Measurements from ENCODE around the gene NAA25. TPM values are rescaled to one million over a fixed set of nuclear protein-coding genes. Genes with fewer than 3 reads are reported as not detected.

The NAA25 gene
- total and polyA plus RNA-seq, 4 donors = 19.6 to 40.5 (median 21.0) TPM

DNA sequence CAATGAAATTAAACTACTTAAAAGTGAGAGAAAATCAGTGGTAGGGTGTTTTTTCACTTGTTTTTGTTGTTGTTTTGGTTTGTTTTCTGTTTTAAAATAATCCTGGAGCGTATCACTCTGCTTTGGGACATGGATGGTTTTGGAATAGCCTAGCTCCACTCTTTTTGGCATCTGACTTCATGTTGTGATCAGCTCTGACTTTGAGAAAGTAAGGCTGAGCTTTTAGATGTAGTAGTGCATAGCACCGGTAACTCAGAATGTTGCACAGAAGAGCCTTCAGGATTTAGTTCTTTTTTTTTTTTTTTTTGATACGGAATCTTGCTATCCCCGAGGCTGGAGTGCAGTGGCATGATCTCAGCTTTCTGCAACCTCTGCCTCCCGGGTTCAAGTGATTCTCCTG, 24.8 kb upstream of the NAA25 start:
- Histone ChIP-seq H3K4me3 (ENCODE audit: low read depth, low read length) (no peak overlapping the region), H3K9me3 (ENCODE audit: control insufficient read depth, insufficient read depth, low read length) (no peaks in the 10 kb centered on the region), H3K4me1 (ENCODE audit: control insufficient read depth, insufficient read depth, low read length) (no peaks in the 10 kb centered on the region), H3K27ac (ENCODE audit: low read depth, low read length) (no peak overlapping the region), H3K36me3 (ENCODE audit: control insufficient read depth, insufficient read depth, low read length) (peaks cover 34% of the 10 kb centered on the region), H3K27me3 (ENCODE audit: control insufficient read depth, insufficient read depth, low read length) (no peaks in the 10 kb centered on the region)
- 100% methylated on average over 1 of the region's 5 CpGs for WGBS (ENCODE audit: insufficient coverage)
- DNase-seq (ENCODE audit: low read depth in 4 of 6, low spot score in 6 of 6) = no peak

GRCh38 chr12:112131686-112132085, 23.1 kb upstream of the NAA25 start:
- Histone ChIP-seq H3K27me3 (ENCODE audit: control insufficient read depth, insufficient read depth, low read length) (no peaks in the 10 kb centered on the region), H3K27ac (ENCODE audit: low read depth, low read length) (no peak overlapping the region), H3K4me1 (ENCODE audit: control insufficient read depth, insufficient read depth, low read length) (peaks cover 3% of the 10 kb centered on the region), H3K9me3 (ENCODE audit: control insufficient read depth, insufficient read depth, low read length) (no peaks in the 10 kb centered on the region), H3K4me3 (ENCODE audit: low read depth, low read length) (no peak overlapping the region), H3K36me3 (ENCODE audit: control insufficient read depth, insufficient read depth, low read length) (peaks cover 19% of the 10 kb centered on the region)
- no peak for DNase-seq (ENCODE audit: low read depth in 4 of 6, low spot score in 6 of 6)
- no CpG with 5 or more reads among the region's 1 CpG for WGBS (ENCODE audit: insufficient coverage)

DNA sequence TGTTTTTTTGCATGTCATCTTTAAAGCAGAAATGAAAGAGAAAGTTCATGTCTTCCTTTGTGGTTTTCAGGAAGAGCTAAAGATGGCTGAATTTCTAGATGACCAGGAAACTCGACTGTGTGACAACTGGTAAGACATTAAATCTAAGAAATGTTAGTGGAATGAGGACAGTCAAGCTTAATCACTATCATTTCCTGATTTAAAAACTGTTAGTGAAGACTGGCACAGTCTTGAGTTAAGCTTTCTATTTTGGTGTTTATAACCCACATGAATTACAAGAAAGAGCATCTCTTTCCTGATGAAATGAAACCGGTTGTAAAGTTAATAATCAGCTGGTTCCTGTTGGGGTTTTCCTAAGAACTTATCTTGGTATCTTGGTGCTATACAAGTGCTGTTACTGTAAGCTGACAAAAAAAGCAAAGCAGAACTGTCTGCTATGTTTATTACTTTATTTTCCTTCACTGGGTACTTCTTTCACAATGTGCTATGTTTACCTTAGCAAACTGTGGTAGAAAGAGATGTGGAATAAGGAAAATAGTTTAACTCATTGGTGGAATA, 21.9 kb upstream of the NAA25 start:
- Histone ChIP-seq H3K27ac (ENCODE audit: low read depth, low read length) (no peak overlapping the region), H3K9me3 (ENCODE audit: control insufficient read depth, insufficient read depth, low read length) (no peaks in the 10 kb centered on the region), H3K27me3 (ENCODE audit: control insufficient read depth, insufficient read depth, low read length) (no peaks in the 10 kb centered on the region), H3K36me3 (ENCODE audit: control insufficient read depth, insufficient read depth, low read length) (peaks cover 8% of the 10 kb centered on the region), H3K4me3 (ENCODE audit: low read depth, low read length) (no peak overlapping the region), H3K4me1 (ENCODE audit: control insufficient read depth, insufficient read depth, low read length) (peaks cover 11% of the 10 kb centered on the region)
- no CpG with 5 or more reads among the region's 2 CpGs for WGBS (ENCODE audit: insufficient coverage)
- DNase-seq (ENCODE audit: low read depth in 4 of 6, low spot score in 6 of 6) = no peak

- H3K4me3 ChIP-seq (ENCODE audit: low read depth, low read length) = no peak overlapping the region
- no peak for DNase-seq (ENCODE audit: low read depth in 4 of 6, low spot score in 6 of 6)
- H3K4me1 ChIP-seq (ENCODE audit: control insufficient read depth, insufficient read depth, low read length) = peaks cover 14% of the 10 kb centered on the region
- no peaks in the 10 kb centered on the region for H3K27me3 ChIP-seq (ENCODE audit: control insufficient read depth, insufficient read depth, low read length)
- no peaks in the 10 kb centered on the region for H3K9me3 ChIP-seq (ENCODE audit: control insufficient read depth, insufficient read depth, low read length)
- no peaks in the 10 kb centered on the region for H3K36me3 ChIP-seq (ENCODE audit: control insufficient read depth, insufficient read depth, low read length)
- 100% methylated on average over 5 of the region's 7 CpGs for WGBS (ENCODE audit: insufficient coverage)
- H3K27ac ChIP-seq (ENCODE audit: low read depth, low read length) = no peak overlapping the region
These were observed 18.3 kb upstream of the NAA25 start for GRCh38 chr12:112126911-112127310.

GRCh38 chr12:112126000-112126438, 17.4 kb upstream of the NAA25 start:
- no peak for DNase-seq (ENCODE audit: low read depth in 4 of 6, low spot score in 6 of 6)
- H3K4me3 ChIP-seq (ENCODE audit: low read depth, low read length) = peak overlapping the region; percentile 79
- H3K4me1 ChIP-seq (ENCODE audit: control insufficient read depth, insufficient read depth, low read length) = peaks cover 14% of the 10 kb centered on the region
- no peaks in the 10 kb centered on the region for H3K36me3 ChIP-seq (ENCODE audit: control insufficient read depth, insufficient read depth, low read length)
- no peaks in the 10 kb centered on the region for H3K27me3 ChIP-seq (ENCODE audit: control insufficient read depth, insufficient read depth, low read length)
- H3K9me3 ChIP-seq (ENCODE audit: control insufficient read depth, insufficient read depth, low read length) = no peaks in the 10 kb centered on the region
- WGBS (ENCODE audit: insufficient coverage) = under 1% methylated on average over 23 of the region's 25 CpGs
- peak overlapping the region; percentile 91 for H3K27ac ChIP-seq (ENCODE audit: low read depth, low read length)

GRCh38 chr12:112125250-112125999, 16.8 kb upstream of the NAA25 start, which contains the start of gene TRAFD1:
TRAFD1 (plus strand) TSS chr12:112125560; CDS start chr12:112130523, 4,963 bp downstream.
- Histone ChIP-seq H3K27ac (ENCODE audit: low read depth, low read length) (peak within 1 kb of the TSS; percentile 91), H3K27me3 (ENCODE audit: control insufficient read depth, insufficient read depth, low read length) (no peaks in the 10 kb centered on the region), H3K36me3 (ENCODE audit: control insufficient read depth, insufficient read depth, low read length) (no peaks in the 10 kb centered on the region), H3K9me3 (ENCODE audit: control insufficient read depth, insufficient read depth, low read length) (no peaks in the 10 kb centered on the region), H3K4me1 (ENCODE audit: control insufficient read depth, insufficient read depth, low read length) (peaks cover 14% of the 10 kb centered on the region), H3K4me3 (ENCODE audit: low read depth, low read length) (peak within 1 kb of the TSS; percentile 79)
- WGBS (ENCODE audit: insufficient coverage) = 0% methylated on average over 60 of the region's 63 CpGs
- peak; percentile 92 to 99 (median 94) for DNase-seq (ENCODE audit: low read depth in 4 of 6, low spot score in 6 of 6)

DNA sequence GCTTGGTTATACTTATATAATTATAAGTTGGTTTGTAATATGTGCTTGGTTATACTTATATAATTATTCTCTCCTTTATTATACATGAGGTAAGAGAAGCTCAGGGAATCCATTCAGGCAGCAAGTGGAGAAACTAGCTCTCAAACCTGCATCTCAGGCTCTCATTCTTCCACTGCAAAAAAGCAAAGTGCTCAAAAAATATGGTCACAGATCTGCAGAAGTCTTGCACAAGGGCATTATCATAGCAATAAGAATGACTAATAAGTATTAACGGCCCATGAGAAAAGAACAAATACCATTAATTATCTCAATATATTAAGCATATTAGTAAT, 16.3 kb upstream of the NAA25 start:
- Histone ChIP-seq H3K36me3 (ENCODE audit: control insufficient read depth, insufficient read depth, low read length) (no peaks in the 10 kb centered on the region), H3K4me3 (ENCODE audit: low read depth, low read length) (peak overlapping the region; percentile 79), H3K4me1 (ENCODE audit: control insufficient read depth, insufficient read depth, low read length) (peaks cover 14% of the 10 kb centered on the region), H3K27me3 (ENCODE audit: control insufficient read depth, insufficient read depth, low read length) (no peaks in the 10 kb centered on the region), H3K27ac (ENCODE audit: low read depth, low read length) (peak overlapping the region; percentile 2), H3K9me3 (ENCODE audit: control insufficient read depth, insufficient read depth, low read length) (no peaks in the 10 kb centered on the region)
- no peak for DNase-seq (ENCODE audit: low read depth in 4 of 6, low spot score in 6 of 6)
- no CpG with 5 or more reads among the region's 1 CpG for WGBS (ENCODE audit: insufficient coverage)

DNA sequence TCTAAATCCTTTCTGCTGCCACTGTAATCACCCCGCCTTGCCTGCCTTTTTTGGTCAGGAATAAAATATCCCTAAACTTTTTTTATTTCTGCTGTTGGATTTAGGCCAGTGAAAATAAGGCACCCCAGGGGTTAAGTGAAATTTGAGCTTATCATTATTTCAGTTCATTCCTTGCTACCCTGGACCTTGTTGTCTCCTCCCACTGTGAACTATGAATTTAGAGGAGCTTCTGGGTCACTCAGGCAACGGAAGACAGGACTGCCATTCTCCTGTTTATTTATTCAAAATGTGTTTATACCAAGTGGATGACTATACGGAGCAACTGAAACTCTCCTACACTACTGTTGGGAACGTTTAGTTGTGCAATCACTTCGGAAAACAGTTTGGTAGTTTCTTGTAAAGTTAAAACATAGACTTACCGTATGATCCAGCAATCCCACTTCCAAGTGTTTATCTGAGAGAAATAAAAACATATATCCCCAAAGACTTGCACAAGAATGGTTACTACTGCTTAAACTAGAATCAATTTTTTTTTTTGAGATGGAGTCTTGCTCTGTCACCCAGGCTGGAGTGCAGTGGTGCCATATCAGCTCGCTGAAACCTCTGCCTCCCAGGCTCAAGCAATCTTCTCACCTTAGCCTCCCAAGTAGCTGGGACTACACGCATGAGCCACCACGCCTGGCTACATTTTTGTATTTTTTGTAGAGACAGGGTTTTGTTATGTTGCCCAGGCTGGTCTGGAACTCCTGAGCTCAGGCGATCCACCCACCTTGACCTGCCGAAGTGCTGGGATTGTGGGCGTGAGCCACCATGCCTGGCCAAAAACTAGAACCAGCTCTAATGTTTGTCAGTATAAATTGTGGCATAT, 14.5 kb upstream of the NAA25 start:
- H3K27ac ChIP-seq (ENCODE audit: low read depth, low read length) = no peak overlapping the region
- 81% methylated on average over 2 of the region's 12 CpGs for WGBS (ENCODE audit: insufficient coverage)

GRCh38 chr12:112121780-112122565, 13.4 kb upstream of the NAA25 start:
- Histone ChIP-seq H3K27me3 (ENCODE audit: control insufficient read depth, insufficient read depth, low read length) (no peaks in the 10 kb centered on the region), H3K36me3 (ENCODE audit: control insufficient read depth, insufficient read depth, low read length) (no peaks in the 10 kb centered on the region), H3K27ac (ENCODE audit: low read depth, low read length) (no peak overlapping the region), H3K4me1 (ENCODE audit: control insufficient read depth, insufficient read depth, low read length) (peaks cover 14% of the 10 kb centered on the region), H3K9me3 (ENCODE audit: control insufficient read depth, insufficient read depth, low read length) (no peaks in the 10 kb centered on the region), H3K4me3 (ENCODE audit: low read depth, low read length) (no peak overlapping the region)
- WGBS (ENCODE audit: insufficient coverage) = 41% methylated on average over 8 of the region's 11 CpGs
- peak in 2 of 6 donors; percentile 48 to 72 for DNase-seq (ENCODE audit: low read depth in 4 of 6, low spot score in 6 of 6)

More for the DNA sequence above, 14.5 kb upstream of the NAA25 start:
- no peaks in the 10 kb centered on the region for H3K27me3 ChIP-seq (ENCODE audit: control insufficient read depth, insufficient read depth, low read length)
- no peak for DNase-seq (ENCODE audit: low read depth in 4 of 6, low spot score in 6 of 6)
- H3K4me3 ChIP-seq (ENCODE audit: low read depth, low read length) = no peak overlapping the region
- no peaks in the 10 kb centered on the region for H3K9me3 ChIP-seq (ENCODE audit: control insufficient read depth, insufficient read depth, low read length)
- H3K4me1 ChIP-seq (ENCODE audit: control insufficient read depth, insufficient read depth, low read length) = peaks cover 14% of the 10 kb centered on the region
- H3K36me3 ChIP-seq (ENCODE audit: control insufficient read depth, insufficient read depth, low read length) = no peaks in the 10 kb centered on the region

Measured in spinal cord (tissue), 10 donors.